CD14-positive monocyte (primary cell): ENCODE data around the gene THSD4. TPM values are rescaled to one million over a fixed set of nuclear protein-coding genes. Genes with fewer than 3 reads are reported as not detected.

Experiments
- DNase-seq, 3 donors: peaks; one replicate each; pipeline ENCODE4 v3.0.0-alpha.2; 2011 to 2022
- H2AFZ ChIP-seq: 2 replicates; pipeline ENCODE4 v1.6.0; 2012; ENCODE audit warnings: mild to moderate bottlenecking, low read depth, low read length, inconsistent platforms; ENCODE audit not compliant: insufficient read depth, poor library complexity, severe bottlenecking
- H3K27ac ChIP-seq, 2 donors: 1 replicate in 1 of 2; 2 replicates in 1 of 2; pipeline ENCODE4 v1.5.1; 2012 to 2013; ENCODE audit warnings: low read length in 2 of 2, control low read depth in 1 of 2, inconsistent platforms in 1 of 2, low read depth in 1 of 2, mild to moderate bottlenecking in 1 of 2
- H3K27me3 ChIP-seq, 2 donors: one replicate each; pipeline versions ENCODE4 v1.6.0 to v1.6.1; 2011 to 2013; ENCODE audit warnings: low read length in 2 of 2; ENCODE audit not compliant: control insufficient read depth in 2 of 2, insufficient read depth in 2 of 2
- H3K36me3 ChIP-seq, 2 donors: replicated peaks in 1 of 2; 1 replicate in 1 of 2; 2 replicates in 1 of 2; pipeline versions ENCODE4 v1.5.1 to v1.6.1; 2012 to 2013; ENCODE audit warnings: low read length in 2 of 2, control low read depth in 1 of 2, inconsistent platforms in 1 of 2, mild to moderate bottlenecking in 1 of 2; ENCODE audit not compliant: insufficient read depth in 2 of 2, control insufficient read depth in 1 of 2
- H3K4me1 ChIP-seq, 2 donors: 1 replicate in 1 of 2; 2 replicates in 1 of 2; pipeline versions ENCODE4 v1.5.1 to v1.6.1; 2012 to 2013; ENCODE audit warnings: low read length in 2 of 2, control low read depth in 1 of 2, inconsistent platforms in 1 of 2, mild to moderate bottlenecking in 1 of 2, moderate library complexity in 1 of 2; ENCODE audit not compliant: insufficient read depth in 2 of 2, control insufficient read depth in 1 of 2
- H3K4me2 ChIP-seq: replicated peaks from 2 replicates; pipeline ENCODE3; 2012; ENCODE audit warnings: low read length, moderate library complexity, mild to moderate bottlenecking; ENCODE audit not compliant: poor library complexity, severe bottlenecking; ENCODE audit errors: extremely low read depth
- H3K4me3 ChIP-seq, 3 experiments: fragments of 200-600 bp in 1 of 3; sonication (generic) in 1 of 3; replicated peaks in 1 of 3; 1 replicate in 2 of 3; 2 replicates in 1 of 3; pipeline ENCODE4 v1.5.1; 2011 to 2013; ENCODE audit warnings: low read length in 3 of 3, mild to moderate bottlenecking in 3 of 3, control low read depth in 2 of 3, low read depth in 2 of 3, inconsistent platforms in 1 of 3, moderate library complexity in 1 of 3
- H3K79me2 ChIP-seq: 2 replicates; pipeline ENCODE4 v1.6.0; 2012; ENCODE audit warnings: mild to moderate bottlenecking, control low read depth, inconsistent platforms, low read length, moderate library complexity; ENCODE audit not compliant: insufficient read depth
- H3K9ac ChIP-seq: 2 replicates; pipeline ENCODE4 v1.6.0; 2017; ENCODE audit warnings: low read length, mild to moderate bottlenecking; ENCODE audit not compliant: insufficient read depth, poor library complexity, severe bottlenecking
- H3K9me3 ChIP-seq, 2 donors: replicated peaks in 1 of 2; 1 replicate in 1 of 2; 2 replicates in 1 of 2; pipeline versions ENCODE4 v1.5.1 to v1.6.1; 2012 to 2013; ENCODE audit warnings: low read length in 2 of 2, control low read depth in 1 of 2; ENCODE audit not compliant: control insufficient read depth in 1 of 2, insufficient read depth in 1 of 2
- H4K20me1 ChIP-seq: 2 replicates; pipeline ENCODE4 v1.6.0; 2012; ENCODE audit warnings: mild to moderate bottlenecking, low read length, control low read depth, moderate library complexity; ENCODE audit not compliant: insufficient read depth
- H3K27ac Mint-ChIP-seq, 7 donors: one replicate each; pipeline ENCODE4 v1.8.0; 2020; ENCODE audit warnings: mild to moderate bottlenecking in 7 of 7, mixed read lengths in 7 of 7, moderate library complexity in 6 of 7, inconsistent platforms in 2 of 7
- H3K27me3 Mint-ChIP-seq, 3 donors: one replicate each; pipeline ENCODE4 v1.8.0; 2021 to 2022; ENCODE audit warnings: low read depth in 3 of 3, mild to moderate bottlenecking in 3 of 3, mixed read lengths in 3 of 3, moderate library complexity in 3 of 3, inconsistent platforms in 1 of 3
- H3K36me3 Mint-ChIP-seq, 2 donors: one replicate each; pipeline ENCODE4 v1.8.0; 2020; ENCODE audit warnings: mixed read lengths in 2 of 2, inconsistent platforms in 1 of 2, mild to moderate bottlenecking in 1 of 2
- H3K4me1 Mint-ChIP-seq: one replicate; pipeline ENCODE4 v1.8.0; 2020; ENCODE audit warnings: mild to moderate bottlenecking, mixed read lengths
- H3K4me3 Mint-ChIP-seq, 2 donors: one replicate each; pipeline ENCODE4 v1.8.0; 2020; ENCODE audit warnings: mild to moderate bottlenecking in 2 of 2, mixed read lengths in 2 of 2, moderate library complexity in 1 of 2
- H3K9me3 Mint-ChIP-seq, 7 donors: one replicate each; pipeline ENCODE4 v1.8.0; 2020 to 2022; ENCODE audit warnings: mixed read lengths in 7 of 7, mild to moderate bottlenecking in 6 of 7, moderate library complexity in 6 of 7, inconsistent platforms in 2 of 7
- CTCF ChIP-seq: fragments of 200-600 bp; IDR thresholded peaks from one replicate; pipeline ENCODE4 v1.8.0; 2022; ENCODE audit warnings: antibody characterized with exemption, mild to moderate bottlenecking
- WGBS: methylation state at CpG from one replicate; pipeline ENCODE4 v1.1.5; 2013; ENCODE audit warnings: missing lambda C conversion rate; ENCODE audit not compliant: insufficient coverage; 5-methylcytosine and 5-hydroxymethylcytosine counted together
- intact Hi-C, 2 donors: fragments of 100-400 bp; cut with micrococcal nuclease; formaldehyde crosslinking; loops; one replicate each; pipeline versions ENCODE4 v1.15.0 to v1.15.1; 2023
- polyA plus RNA-seq, 3 donors: library from polyadenylated mRNA; depleted of rRNA in 1 of 3; unstranded in 2 of 3; stranded (reverse) in 1 of 3; fragments of 300-500 nt in 2 of 3; fragments of >200 nt in 1 of 3; fragmentation: Illumina TruSeq in 2 of 3; gene quantifications; 1 replicate in 2 of 3; 2 replicates in 1 of 3; pipeline ENCODE4 v1.2.3, GENCODE V29; 2012 to 2021

THSD4 gene
- polyA plus RNA-seq, 3 donors = not detected

GRCh38 chr15:71279757-71280141 is 164.5 kb downstream of the THSD4 start:
- Histone ChIP-seq H3K9me3 (no peaks in the 10 kb centered on the region), H3K9ac (no peak overlapping the region), H3K79me2 (no peaks in the 10 kb centered on the region), H4K20me1 (no peaks in the 10 kb centered on the region), H3K4me3 (no peak overlapping the region), H3K36me3 (no peaks in the 10 kb centered on the region), H2AFZ (no peak overlapping the region), H3K27me3 (peaks cover 4% of the 10 kb centered on the region in 2 donors), H3K27ac (no peak overlapping the region), H3K4me1 (no peaks in the 10 kb centered on the region), H3K4me2 (no peak overlapping the region)
- Mint-ChIP-seq H3K4me3 (peak overlapping the region in 1 of 2 donors; percentile 22), H3K36me3 (no peaks in the 10 kb centered on the region), H3K27ac (no peak overlapping the region), H3K4me1 (peaks cover 4% of the 10 kb centered on the region), H3K9me3 (peaks cover 0 to 7% (median 2%) of the 10 kb centered on the region in 7 donors), H3K27me3 (peaks cover 12 to 19% (median 19%) of the 10 kb centered on the region in 3 donors)
- WGBS = 71% methylated on average over 4 of the region's 4 CpGs
- no peak for DNase-seq
- no peak for TF ChIP-seq CTCF
- intact Hi-C loops = no loop called here

- Mint-ChIP-seq H3K9me3 (peaks cover 0 to 7% (median 2%) of the 10 kb centered on the region in 7 donors), H3K4me3 (peak overlapping the region in 1 of 2 donors; percentile 22), H3K27me3 (peaks cover 13 to 19% (median 18%) of the 10 kb centered on the region in 3 donors), H3K4me1 (peaks cover 4% of the 10 kb centered on the region), H3K27ac (no peak overlapping the region), H3K36me3 (no peaks in the 10 kb centered on the region)
- TF ChIP-seq CTCF = no peak
- no peak overlapping the region for H2AFZ ChIP-seq
- no peak overlapping the region for H3K4me3 ChIP-seq
- no peaks in the 10 kb centered on the region for H3K4me1 ChIP-seq
- H3K79me2 ChIP-seq = no peaks in the 10 kb centered on the region
- no peak overlapping the region for H3K9ac ChIP-seq
- H3K4me2 ChIP-seq = no peak overlapping the region
- H4K20me1 ChIP-seq = no peaks in the 10 kb centered on the region
- H3K36me3 ChIP-seq = no peaks in the 10 kb centered on the region
- DNase-seq = no peak
- peaks cover 5 to 6% of the 10 kb centered on the region in 2 donors for H3K27me3 ChIP-seq
- H3K27ac ChIP-seq = no peak overlapping the region
- intact Hi-C loops = no loop called here
- no peaks in the 10 kb centered on the region for H3K9me3 ChIP-seq
- 75% methylated on average over 1 of the region's 1 CpG for whole genome bisulfite sequencing
Measured at GRCh38 chr15:71280206-71280605, 164.9 kb downstream of the THSD4 start.
